Calu3 (cell line): Measurements from ENCODE around the gene ZNF692. TPM values are rescaled to one million over a fixed set of nuclear protein-coding genes. Genes with fewer than 3 reads are reported as not detected.
"Not testable (repeated sequence)": the region's sequence is repeated elsewhere in the genome, so short reads cannot be mapped to it uniquely, and the experiment has no call there.

Source experiments
- BruUV-seq: library from RNA; stranded (reverse); fragments of 400-500 nt; replicated peaks from 2 replicates; lab custom pipeline; 2021; lab: Mats Ljungman, UMichigan
- CTCF ChIA-PET: fragments of 300-600 bp; sonication (Branson Sonifier 250); formaldehyde crosslinking; loops from one replicate; lab custom pipeline; 2022; ENCODE audit warnings: antibody characterized with exemption; lab: Charles Lee
- DNase-seq: peaks from one replicate; pipeline ENCODE4 v3.0.0; 2022
- H3K27ac Mint-ChIP-seq: one replicate; pipeline ENCODE4 v1.8.0; 2022; ENCODE audit warnings: mixed read lengths; ENCODE audit not compliant: unreplicated experiment
- H3K27me3 Mint-ChIP-seq: one replicate; pipeline ENCODE4 v1.8.0; 2022; ENCODE audit warnings: mixed read lengths; ENCODE audit not compliant: unreplicated experiment
- H3K36me3 Mint-ChIP-seq: one replicate; pipeline ENCODE4 v1.8.0; 2022; ENCODE audit warnings: mild to moderate bottlenecking, moderate library complexity, mixed read lengths; ENCODE audit not compliant: insufficient read depth, unreplicated experiment
- H3K4me1 Mint-ChIP-seq: one replicate; pipeline ENCODE4 v1.8.0; 2022; ENCODE audit warnings: mild to moderate bottlenecking, low read depth, mixed read lengths; ENCODE audit not compliant: unreplicated experiment
- H3K4me3 Mint-ChIP-seq: one replicate; pipeline ENCODE4 v1.8.0; 2022; ENCODE audit warnings: mild to moderate bottlenecking, low read depth, moderate library complexity, mixed read lengths; ENCODE audit not compliant: unreplicated experiment
- H3K9me3 Mint-ChIP-seq: one replicate; pipeline ENCODE4 v1.8.0; 2022; ENCODE audit warnings: low read depth, mixed read lengths; ENCODE audit not compliant: unreplicated experiment
- CTCF ChIP-seq: fragments of 200-600 bp; IDR thresholded peaks from one replicate; pipeline ENCODE4 v1.8.0; 2022; ENCODE audit warnings: antibody characterized with exemption; ENCODE audit not compliant: unreplicated experiment
- intact Hi-C: fragments of 100-400 bp; cut with micrococcal nuclease; formaldehyde crosslinking; loops from one replicate; pipeline ENCODE4 v1.10.0; 2022; ENCODE audit not compliant: unreplicated experiment
- total RNA-seq: library from RNA; stranded (reverse); gene quantifications from 2 replicates; pipeline ENCODE4 v1.2.3, GENCODE V29; 2022

ZNF692 gene
- total RNA-seq, 1 experiment from 2014 or later = 61.4 TPM

GRCh38 chr1:248890549-248891498, 31.9 kb upstream of the ZNF692 start:
- no peak overlapping the region for H3K27ac Mint-ChIP-seq
- no peaks in the 10 kb centered on the region for H3K9me3 Mint-ChIP-seq
- H3K4me1 Mint-ChIP-seq = no peaks in the 10 kb centered on the region
- CTCF ChIA-PET = no interaction called here
- no peak for DNase-seq
- no TSS peak for BruUV-seq
- intact Hi-C loops = no loop called here
- H3K36me3 Mint-ChIP-seq = no peaks in the 10 kb centered on the region
- H3K4me3 Mint-ChIP-seq = no peak overlapping the region
- H3K27me3 Mint-ChIP-seq = peaks cover 40% of the 10 kb centered on the region
- no peak for TF ChIP-seq CTCF

- H3K4me3 Mint-ChIP-seq, H3K27ac Mint-ChIP-seq, H3K4me1 Mint-ChIP-seq, DNase-seq, CTCF ChIA-PET, BruUV-seq, intact Hi-C loops, H3K36me3 Mint-ChIP-seq, H3K9me3 Mint-ChIP-seq: not testable (repeated sequence)
- peaks cover 36% of the 10 kb centered on the region for H3K27me3 Mint-ChIP-seq
Observed at GRCh38 chr1:248889914-248890243, 31.0 kb upstream of the ZNF692 start.

GRCh38 chr1:248886237-248886895, 27.5 kb upstream of the ZNF692 start:
- Mint-ChIP-seq H3K27ac (no peak overlapping the region), H3K4me1 (peaks cover 7% of the 10 kb centered on the region), H3K9me3 (no peaks in the 10 kb centered on the region), H3K36me3 (no peaks in the 10 kb centered on the region), H3K27me3 (peaks cover 29% of the 10 kb centered on the region), H3K4me3 (no peak overlapping the region)
- BruUV-seq = no TSS peak
- CTCF ChIA-PET = no interaction called here
- TF ChIP-seq CTCF = no peak
- intact Hi-C loops = no loop called here
- DNase-seq = no peak

- CTCF ChIA-PET = no interaction called here
- H3K9me3 Mint-ChIP-seq = no peaks in the 10 kb centered on the region
- DNase-seq = no peak
- no peak overlapping the region for H3K4me3 Mint-ChIP-seq
- no peaks in the 10 kb centered on the region for H3K36me3 Mint-ChIP-seq
- no peak overlapping the region for H3K27ac Mint-ChIP-seq
- TF ChIP-seq CTCF = no peak
- peaks cover 7% of the 10 kb centered on the region for H3K4me1 Mint-ChIP-seq
- H3K27me3 Mint-ChIP-seq = peaks cover 23% of the 10 kb centered on the region
- BruUV-seq = no TSS peak
- intact Hi-C loops = no loop called here
Observed at GRCh38 chr1:248885646-248886045, 26.8 kb upstream of the ZNF692 start.
